HEK293 (cell line): ENCODE results near the gene SLC25A30.

Source experiments
- CTCF ChIA-PET: fragments of 350-600 bp; formaldehyde crosslinking; extraction: SDS; loops from one replicate; lab custom pipeline; 2021; ENCODE audit warnings: antibody characterized with exemption; lab: Yijun Ruan, JAX
- POLR2A ChIA-PET: fragments of 300-600 bp; formaldehyde crosslinking; extraction: SDS; loops from one replicate; lab custom pipeline; 2020; ENCODE audit warnings: antibody characterized with exemption, inconsistent platforms; lab: Yijun Ruan, JAX
- H3K27ac ChIP-seq: fragments of 200-500 bp; sonication (Bioruptor generic); 2 replicates; pipeline ENCODE4 v1.5.1; 2014; ENCODE audit warnings: low read depth, low read length, control low read depth, inconsistent platforms; ENCODE audit errors: extremely low read depth
- H3K36me3 ChIP-seq, 2 experiments: fragments of 200-500 bp in 1 of 2; sonication (Bioruptor generic) in 1 of 2; 1 replicate in 1 of 2; 2 replicates in 1 of 2; pipeline ENCODE4 v1.5.1; 2014 to 2017; ENCODE audit warnings: inconsistent platforms in 2 of 2, low read length in 2 of 2; ENCODE audit not compliant: control insufficient read depth in 2 of 2, insufficient read depth in 1 of 2
- H3K4me1 ChIP-seq: fragments of 200-500 bp; sonication (Bioruptor generic); 2 replicates; pipeline ENCODE4 v1.5.1; 2014; ENCODE audit warnings: mild to moderate bottlenecking, low read length, inconsistent platforms; ENCODE audit not compliant: control insufficient read depth, insufficient read depth
- H3K4me3 ChIP-seq: 2 replicates; pipeline ENCODE4 v1.5.1; 2011; ENCODE audit warnings: low read depth, mild to moderate bottlenecking, control low read depth, low read length, moderate library complexity
- H3K9me3 ChIP-seq: fragments of 200-500 bp; sonication (Bioruptor generic); 2 replicates; pipeline ENCODE4 v1.5.1; 2014; ENCODE audit warnings: low read depth, low read length, inconsistent platforms; ENCODE audit not compliant: control insufficient read depth, insufficient read depth
- GLIS2 ChIP-seq: fragments of 450-650 bp; formaldehyde crosslinking; IDR thresholded peaks from 2 replicates; pipeline ENCODE4 v1.5.1; 2016; ENCODE audit warnings: missing biosample characterization, missing genetic modification characterization
- KLF16 ChIP-seq: fragments of 450-650 bp; formaldehyde crosslinking; IDR thresholded peaks from 2 replicates; pipeline ENCODE4 v1.5.1; 2017; ENCODE audit warnings: missing biosample characterization, missing genetic modification characterization
- KLF9 ChIP-seq: fragments of 450-650 bp; formaldehyde crosslinking; IDR thresholded peaks from 2 replicates; pipeline ENCODE4 v1.5.1; 2016; ENCODE audit warnings: missing biosample characterization, missing genetic modification characterization, low read depth
- PBX3 ChIP-seq: sonication (generic); formaldehyde crosslinking; IDR thresholded peaks from 2 replicates; pipeline ENCODE4 v1.8.1; 2022; ENCODE audit warnings: mild to moderate bottlenecking, moderate library complexity, missing genetic modification reagents
- REST ChIP-seq: fragments of 450-650 bp; formaldehyde crosslinking; IDR thresholded peaks from 2 replicates; pipeline ENCODE4 v1.5.1; 2016; ENCODE audit warnings: missing biosample characterization, missing genetic modification characterization
- SCRT1 ChIP-seq: fragments of 450-650 bp; formaldehyde crosslinking; IDR thresholded peaks from 2 replicates; pipeline ENCODE4 v1.5.1; 2016; ENCODE audit warnings: missing biosample characterization, missing genetic modification characterization, borderline replicate concordance
- SP2 ChIP-seq: fragments of 450-650 bp; formaldehyde crosslinking; IDR thresholded peaks from 2 replicates; pipeline ENCODE4 v1.5.1; 2016; ENCODE audit warnings: missing biosample characterization, missing genetic modification characterization
- ZBTB20 ChIP-seq: fragments of 450-650 bp; formaldehyde crosslinking; IDR thresholded peaks from 2 replicates; pipeline ENCODE4 v1.5.1; 2016; ENCODE audit warnings: missing biosample characterization, missing genetic modification characterization
- ZEB2 ChIP-seq: fragments of 450-650 bp; formaldehyde crosslinking; IDR thresholded peaks from 2 replicates; pipeline ENCODE4 v1.5.1; 2016; ENCODE audit warnings: missing biosample characterization, missing genetic modification characterization
- ZFHX2 ChIP-seq: fragments of 450-650 bp; formaldehyde crosslinking; conservative IDR thresholded peaks from 2 replicates; pipeline ENCODE4 v1.5.1; 2016; ENCODE audit warnings: missing biosample characterization, missing genetic modification characterization
- ZNF10 ChIP-seq: fragments of 450-650 bp; formaldehyde crosslinking; IDR thresholded peaks from 2 replicates; pipeline ENCODE4 v1.5.1; 2017; ENCODE audit warnings: missing biosample characterization, missing genetic modification characterization
- ZNF112 ChIP-seq: fragments of 450-650 bp; formaldehyde crosslinking; IDR thresholded peaks from 2 replicates; pipeline ENCODE4 v1.5.0; 2017; ENCODE audit warnings: missing biosample characterization, missing genetic modification characterization
- ZNF174 ChIP-seq: fragments of 450-650 bp; formaldehyde crosslinking; IDR thresholded peaks from 2 replicates; pipeline ENCODE4 v1.5.0; 2017; ENCODE audit warnings: missing biosample characterization, mild to moderate bottlenecking, missing genetic modification characterization
- ZNF24 ChIP-seq: fragments of 450-650 bp; formaldehyde crosslinking; IDR thresholded peaks from 2 replicates; pipeline ENCODE4 v1.5.1; 2016; ENCODE audit warnings: missing biosample characterization, missing genetic modification characterization
- ZNF324 ChIP-seq: fragments of 450-650 bp; formaldehyde crosslinking; IDR thresholded peaks from 2 replicates; pipeline ENCODE4 v1.5.1; 2016; ENCODE audit warnings: missing biosample characterization, missing genetic modification characterization
- ZNF335 ChIP-seq: fragments of 450-650 bp; formaldehyde crosslinking; conservative IDR thresholded peaks from 2 replicates; pipeline ENCODE4 v1.5.1; 2016; ENCODE audit warnings: missing biosample characterization, missing genetic modification characterization
- ZNF366 ChIP-seq: fragments of 450-650 bp; formaldehyde crosslinking; conservative IDR thresholded peaks from 2 replicates; pipeline ENCODE4 v1.5.1; 2016; ENCODE audit warnings: missing biosample characterization, missing genetic modification characterization
- ZNF394 ChIP-seq: fragments of 450-650 bp; formaldehyde crosslinking; IDR thresholded peaks from 2 replicates; pipeline ENCODE4 v1.5.1; 2016; ENCODE audit warnings: missing biosample characterization, missing genetic modification characterization, mild to moderate bottlenecking, moderate library complexity, borderline replicate concordance
- ZNF398 ChIP-seq: fragments of 450-650 bp; formaldehyde crosslinking; IDR thresholded peaks from 2 replicates; pipeline ENCODE4 v1.5.1; 2017; ENCODE audit warnings: missing biosample characterization, missing genetic modification characterization
- ZNF488 ChIP-seq: fragments of 450-650 bp; formaldehyde crosslinking; IDR thresholded peaks from 2 replicates; pipeline ENCODE4 v1.5.1; 2016; ENCODE audit warnings: missing biosample characterization, missing genetic modification characterization
- ZNF600 ChIP-seq: fragments of 450-650 bp; formaldehyde crosslinking; IDR thresholded peaks from 2 replicates; pipeline ENCODE4 v1.5.1; 2016; ENCODE audit warnings: missing biosample characterization, missing genetic modification characterization
- ZSCAN30 ChIP-seq: fragments of 450-650 bp; IDR thresholded peaks from 2 replicates; pipeline ENCODE4 v1.5.1; 2018; ENCODE audit warnings: missing biosample characterization, mild to moderate bottlenecking, missing genetic modification characterization, moderate library complexity
- TF ChIP-seq, protein P1 (sequence below): fragments of 450-650 bp; formaldehyde crosslinking; IDR thresholded peaks from 2 replicates; pipeline ENCODE4 v1.5.1; 2017; ENCODE audit warnings: missing biosample characterization, missing genetic modification characterization
- TF ChIP-seq, protein P2 (sequence below): fragments of 450-650 bp; formaldehyde crosslinking; IDR thresholded peaks from 2 replicates; pipeline ENCODE4 v1.5.1; 2017; ENCODE audit warnings: missing biosample characterization, mild to moderate bottlenecking, missing genetic modification characterization, moderate library complexity
- TF ChIP-seq, protein P3 (sequence below): fragments of 450-650 bp; formaldehyde crosslinking; IDR thresholded peaks from 2 replicates; pipeline ENCODE4 v1.5.1; 2016; ENCODE audit warnings: missing biosample characterization, missing genetic modification characterization

The SLC25A30 gene

GRCh38 chr13:45417790-45418534 lies at the start of gene SLC25A30:
Gene SLC25A30 (minus strand): TSS chr13:45418373. CDS start chr13:45411425, 6,948 bp downstream.
- CTCF ChIA-PET = interaction anchor here (0.7 to 1.1 kb wide), 2 partner anchors 9 to 278 kb away, joined by 3 to 4 read pairs; no protein-coding TSS in a partner anchor
- Histone ChIP-seq H3K9me3 (no peaks in the 10 kb centered on the region), H3K36me3 (no peaks in the 10 kb centered on the region), H3K4me3 (peak within 1 kb of the TSS; percentile 70), H3K4me1 (no peaks in the 10 kb centered on the region), H3K27ac (peak within 1 kb of the TSS; percentile 77)
- POLR2A ChIA-PET = interaction anchor here (0.6 to 1.9 kb wide), 7 partner anchors 11 to 472 kb away, joined by 3 to 7 read pairs (median 3); partner anchors contain the start of genes COG3 and TPT1
- TF ChIP-seq ZNF366 (tag by site-specific recombination) (peak; percentile 73; the same call in 1 of the 2 replicates), SP2 (peak; percentile 93), ZNF600 (tag by site-specific recombination) (peak; percentile 93), ZNF394 (0 out of 2 replicates have a peak, but pooled peaks have one; percentile 9), ZEB2 (tag by site-specific recombination) (peak; percentile 85; the same call in 1 of the 2 replicates), GLIS2 (peak; percentile 2), ZFHX2 (peak; percentile 44), ZNF398 (tag by site-specific recombination) (no peak), KLF16 (no peak; the same call in 1 of the 2 replicates), PBX3 (no peak), ZBTB20 (tag by site-specific recombination) (peak; percentile 84), ZNF324 (tag by site-specific recombination) (peak; percentile 77; the same call in 1 of the 2 replicates), ZNF10 (0 out of 2 replicates have a peak, but pooled peaks have one; percentile 37), REST (tag by site-specific recombination) (peak; percentile 73), ZSCAN30 (tag by site-specific recombination) (peak; percentile 88), ZNF174 (tag by site-specific recombination) (no peak), SCRT1 (tag by site-specific recombination) (no peak), KLF9 (tag by site-specific recombination) (peak; percentile 92), ZNF488 (tag by site-specific recombination) (no peak), ZNF24 (tag by site-specific recombination) (peak; percentile 28; the same call in 1 of the 2 replicates), ZNF112 (tag by site-specific recombination) (no peak), ZNF335 (tag by site-specific recombination) (peak; percentile 70; the same call in 1 of the 2 replicates)
- TF ChIP-seq, protein P1, sequence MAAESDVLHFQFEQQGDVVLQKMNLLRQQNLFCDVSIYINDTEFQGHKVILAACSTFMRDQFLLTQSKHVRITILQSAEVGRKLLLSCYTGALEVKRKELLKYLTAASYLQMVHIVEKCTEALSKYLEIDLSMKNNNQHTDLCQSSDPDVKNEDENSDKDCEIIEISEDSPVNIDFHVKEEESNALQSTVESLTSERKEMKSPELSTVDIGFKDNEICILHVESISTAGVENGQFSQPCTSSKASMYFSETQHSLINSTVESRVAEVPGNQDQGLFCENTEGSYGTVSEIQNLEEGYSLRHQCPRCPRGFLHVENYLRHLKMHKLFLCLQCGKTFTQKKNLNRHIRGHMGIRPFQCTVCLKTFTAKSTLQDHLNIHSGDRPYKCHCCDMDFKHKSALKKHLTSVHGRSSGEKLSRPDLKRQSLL (tag by site-specific recombination) = no peak
- TF ChIP-seq, protein P2, sequence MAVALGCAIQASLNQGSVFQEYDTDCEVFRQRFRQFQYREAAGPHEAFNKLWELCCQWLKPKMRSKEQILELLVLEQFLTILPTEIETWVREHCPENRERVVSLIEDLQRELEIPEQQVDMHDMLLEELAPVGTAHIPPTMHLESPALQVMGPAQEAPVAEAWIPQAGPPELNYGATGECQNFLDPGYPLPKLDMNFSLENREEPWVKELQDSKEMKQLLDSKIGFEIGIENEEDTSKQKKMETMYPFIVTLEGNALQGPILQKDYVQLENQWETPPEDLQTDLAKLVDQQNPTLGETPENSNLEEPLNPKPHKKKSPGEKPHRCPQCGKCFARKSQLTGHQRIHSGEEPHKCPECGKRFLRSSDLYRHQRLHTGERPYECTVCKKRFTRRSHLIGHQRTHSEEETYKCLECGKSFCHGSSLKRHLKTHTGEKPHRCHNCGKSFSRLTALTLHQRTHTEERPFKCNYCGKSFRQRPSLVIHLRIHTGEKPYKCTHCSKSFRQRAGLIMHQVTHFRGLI = peak; percentile 88
- TF ChIP-seq, protein P3, sequence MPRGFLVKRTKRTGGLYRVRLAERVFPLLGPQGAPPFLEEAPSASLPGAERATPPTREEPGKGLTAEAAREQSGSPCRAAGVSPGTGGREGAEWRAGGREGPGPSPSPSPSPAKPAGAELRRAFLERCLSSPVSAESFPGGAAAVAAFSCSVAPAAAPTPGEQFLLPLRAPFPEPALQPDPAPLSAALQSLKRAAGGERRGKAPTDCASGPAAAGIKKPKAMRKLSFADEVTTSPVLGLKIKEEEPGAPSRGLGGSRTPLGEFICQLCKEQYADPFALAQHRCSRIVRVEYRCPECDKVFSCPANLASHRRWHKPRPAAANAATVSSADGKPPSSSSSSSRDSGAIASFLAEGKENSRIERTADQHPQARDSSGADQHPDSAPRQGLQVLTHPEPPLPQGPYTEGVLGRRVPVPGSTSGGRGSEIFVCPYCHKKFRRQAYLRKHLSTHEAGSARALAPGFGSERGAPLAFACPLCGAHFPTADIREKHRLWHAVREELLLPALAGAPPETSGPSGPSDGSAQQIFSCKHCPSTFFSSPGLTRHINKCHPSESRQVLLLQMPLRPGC (tag by site-specific recombination) = peak; percentile 17; the same call in 1 of the 2 replicates
